ENCODE data around the gene CIDEB.
A peak's percentile ranks its signal among the peaks of the same experiment; 100 is the strongest.
"Not testable (repeated sequence)": the region's sequence is repeated elsewhere in the genome, so short reads cannot be mapped to it uniquely, and the experiment has no call there.

The CIDEB gene

DNA sequence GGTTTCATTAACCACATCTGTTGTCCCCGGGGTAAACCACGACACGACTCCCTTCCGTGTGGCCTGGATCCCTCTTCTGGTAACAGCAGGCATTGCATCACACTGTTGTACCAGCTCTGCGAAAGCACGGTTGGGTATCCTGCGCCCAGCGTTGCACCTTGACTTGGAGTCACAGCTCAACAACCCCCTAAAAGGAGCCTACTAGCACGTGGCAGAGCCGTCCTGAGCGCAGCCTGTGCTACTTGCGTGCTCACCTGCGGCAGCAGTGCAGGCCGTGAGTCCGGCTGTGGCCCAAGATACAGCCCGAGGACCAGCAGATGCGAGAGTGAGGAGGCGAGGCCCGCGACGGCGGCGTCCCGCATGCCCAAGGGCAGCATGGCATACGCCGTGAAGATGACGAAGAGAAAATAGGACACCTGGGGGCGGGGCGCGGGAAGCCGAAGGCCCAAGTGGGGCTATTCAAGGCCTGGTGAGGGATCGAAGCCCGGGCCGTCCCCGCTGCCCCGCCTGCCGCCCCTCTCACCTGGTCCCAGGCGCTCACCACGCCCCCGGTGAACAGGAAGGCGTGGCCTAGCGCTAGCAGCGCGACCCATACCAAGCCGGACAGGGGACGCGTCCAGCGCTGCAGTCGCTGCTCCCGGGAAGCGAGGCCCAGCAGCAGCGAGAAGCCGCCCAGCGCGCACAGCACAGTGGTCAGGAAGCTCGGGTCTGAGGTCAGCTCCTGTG, 24.7 kb upstream of the CIDEB start:
- DNase-seq = peak; percentile 39

DNA sequence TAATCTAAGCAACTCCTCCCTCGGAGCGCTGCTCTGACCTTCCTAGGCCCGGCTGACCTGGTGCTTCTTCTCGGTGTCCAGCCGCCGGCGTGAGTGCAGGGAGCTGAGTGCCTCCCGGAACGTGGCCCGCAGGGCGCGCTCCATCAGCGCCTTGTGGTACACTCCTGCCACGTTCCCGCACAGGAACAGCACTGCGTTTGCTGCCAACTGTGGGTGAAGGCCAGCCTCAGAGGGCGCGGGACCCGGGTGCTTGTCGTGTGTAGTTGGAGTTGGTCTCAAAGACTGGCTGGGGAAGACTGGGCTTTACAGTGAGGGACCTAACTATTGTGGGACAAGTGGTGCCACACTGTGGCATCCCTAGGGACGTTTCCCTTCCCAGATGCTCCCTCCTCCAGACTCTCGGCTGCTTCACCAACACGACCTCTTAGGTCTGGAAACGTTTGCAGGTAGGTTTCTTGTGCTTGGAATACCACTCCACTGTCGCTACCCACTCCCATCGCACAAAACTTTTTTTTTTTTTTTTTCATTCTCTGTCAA, 24.0 kb upstream of the CIDEB start:
- DNase-seq = no peak

DNA sequence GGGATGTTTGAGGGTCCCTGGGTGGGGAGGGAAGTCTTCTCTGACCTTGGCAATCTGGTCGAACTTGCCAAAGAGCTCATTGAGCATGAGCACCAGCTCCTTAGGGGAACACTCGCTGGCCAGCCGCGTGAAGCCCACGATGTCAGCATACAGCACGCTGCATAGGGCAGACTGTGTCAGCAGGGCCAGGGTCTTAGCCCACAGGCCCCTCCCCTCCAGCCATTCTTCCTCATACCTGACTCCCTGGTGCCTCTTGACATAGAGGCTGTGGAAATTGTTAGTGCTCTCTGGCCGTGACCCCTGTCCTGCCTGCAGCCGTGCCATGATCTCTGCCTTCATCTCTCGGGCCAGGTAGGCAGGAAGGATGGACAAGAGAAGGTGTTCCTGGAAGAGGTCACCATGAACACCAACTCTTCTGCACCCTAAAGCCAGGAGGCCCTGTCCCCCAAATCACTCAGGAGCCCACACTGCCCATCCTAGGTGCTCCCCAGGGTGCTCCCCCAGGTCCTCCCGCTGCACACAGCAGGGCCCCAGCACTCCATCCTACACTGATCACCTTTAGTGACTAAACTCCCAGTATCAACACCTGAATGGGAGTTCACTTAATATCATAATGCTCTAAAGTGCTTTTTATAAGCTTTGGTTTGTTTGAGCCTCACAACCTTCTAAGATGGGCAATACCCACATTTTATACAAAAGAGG, 23.3 kb upstream of the CIDEB start:
- no peak for DNase-seq

DNA sequence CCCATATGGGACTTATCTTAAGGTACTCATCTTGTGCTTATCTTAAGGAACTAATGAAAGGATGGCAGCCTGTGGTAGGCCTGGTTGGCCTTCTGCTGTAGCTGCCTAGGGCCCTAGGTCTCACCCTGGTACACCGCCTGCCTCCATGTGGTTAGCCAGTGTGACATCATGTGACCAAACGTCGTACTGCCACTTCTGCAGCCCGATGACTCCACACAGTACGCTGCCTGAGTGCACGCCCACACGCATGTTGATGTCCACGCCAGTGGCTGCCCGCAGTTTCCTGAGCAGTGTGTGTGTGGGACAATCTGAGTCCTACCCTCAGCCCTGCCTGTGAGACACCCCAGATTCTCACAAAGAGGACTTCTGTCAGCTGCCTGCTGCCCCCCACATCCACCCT, 22.0 kb upstream of the CIDEB start:
- DNase-seq = no peak

DNA sequence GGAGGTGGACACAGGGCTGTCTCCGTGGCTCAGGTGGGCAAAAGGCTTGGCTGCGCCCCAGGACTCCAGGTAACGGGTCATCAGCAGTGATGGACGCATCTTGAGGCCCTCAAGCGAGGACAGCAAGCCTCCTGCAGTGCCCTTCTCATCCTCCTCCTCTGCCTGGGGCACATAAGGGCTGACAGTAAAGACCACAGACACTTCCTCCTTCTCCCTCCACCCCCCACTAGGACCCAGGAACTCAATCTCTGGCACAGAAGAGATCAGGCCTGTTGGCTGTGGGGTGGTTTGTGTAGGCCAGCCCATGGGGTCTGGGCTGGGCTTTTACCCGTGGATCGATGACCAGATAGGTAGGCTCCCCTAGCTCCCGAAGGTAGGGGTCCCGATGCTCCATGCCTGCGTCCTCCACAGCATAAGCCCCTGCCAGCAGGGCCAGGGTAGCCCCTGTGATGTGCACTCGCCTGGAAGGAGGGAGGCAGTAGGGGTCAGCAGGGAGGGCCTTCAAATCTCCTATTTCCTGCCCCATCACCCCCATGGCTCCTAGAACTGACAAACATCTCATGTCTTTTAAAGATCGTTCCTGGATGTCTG, 21.4 kb upstream of the CIDEB start:
- DNase-seq = no peak

DNA sequence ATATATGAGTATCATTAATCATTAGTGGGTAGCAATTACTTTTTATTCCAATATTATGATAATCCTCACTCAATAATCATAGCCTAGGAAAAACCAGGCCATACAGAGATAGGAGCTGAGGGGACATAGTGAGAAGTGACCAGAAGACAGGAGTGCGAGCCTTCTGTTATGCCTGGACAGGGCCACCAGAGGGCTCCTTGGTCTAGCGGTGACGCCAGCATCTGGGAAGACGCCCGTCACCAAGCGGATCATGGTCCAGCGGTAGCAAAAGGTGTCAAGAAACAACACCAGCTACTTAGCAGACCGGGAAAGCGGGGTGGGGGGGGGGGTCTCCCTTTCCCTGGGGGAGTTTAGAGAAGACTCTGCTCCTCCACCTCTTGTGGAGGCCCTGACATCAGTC, 20.1 kb upstream of the CIDEB start:
- DNase-seq = not testable (repeated sequence)

DNA sequence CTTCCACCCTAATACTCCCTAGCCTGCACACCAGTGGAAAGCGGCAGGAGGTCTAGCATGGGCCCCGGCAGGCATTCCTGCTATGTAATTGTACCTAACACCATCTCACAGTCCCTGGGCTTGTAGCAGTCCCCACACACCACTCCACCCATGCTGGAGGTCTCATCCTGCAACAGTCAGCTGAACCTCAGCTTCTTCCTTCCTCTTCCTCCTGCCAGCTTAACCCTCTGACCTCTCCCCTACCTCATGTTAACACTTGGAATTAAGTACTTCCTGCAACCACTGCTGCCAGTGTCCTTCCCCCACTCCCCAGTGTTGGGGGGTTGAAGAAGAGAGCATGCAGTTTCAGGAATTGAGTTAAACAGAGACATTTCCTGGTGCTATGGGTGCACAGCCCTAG, 19.5 kb upstream of the CIDEB start:
- DNase-seq = no peak

DNA sequence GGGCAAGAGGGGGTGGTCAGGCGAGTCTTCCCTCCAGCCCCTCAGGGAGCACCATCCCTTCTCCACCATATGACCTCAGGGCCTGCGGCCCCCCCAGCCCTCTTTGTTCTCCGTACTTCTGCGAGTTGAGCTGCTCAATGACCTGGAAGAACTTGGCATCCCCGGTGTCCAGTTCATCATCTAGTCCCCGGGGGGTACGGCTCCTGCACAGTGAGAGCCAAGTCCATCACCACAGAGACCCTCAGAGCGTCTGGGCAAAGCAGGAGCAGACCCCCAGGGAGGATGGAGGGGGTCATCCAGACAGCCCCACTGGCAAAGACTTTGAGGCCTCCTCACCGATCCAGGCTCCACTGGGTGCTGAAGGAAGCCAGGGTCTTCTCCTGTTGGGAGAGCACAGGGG, 18.2 kb upstream of the CIDEB start:
- no peak for DNase-seq

DNA sequence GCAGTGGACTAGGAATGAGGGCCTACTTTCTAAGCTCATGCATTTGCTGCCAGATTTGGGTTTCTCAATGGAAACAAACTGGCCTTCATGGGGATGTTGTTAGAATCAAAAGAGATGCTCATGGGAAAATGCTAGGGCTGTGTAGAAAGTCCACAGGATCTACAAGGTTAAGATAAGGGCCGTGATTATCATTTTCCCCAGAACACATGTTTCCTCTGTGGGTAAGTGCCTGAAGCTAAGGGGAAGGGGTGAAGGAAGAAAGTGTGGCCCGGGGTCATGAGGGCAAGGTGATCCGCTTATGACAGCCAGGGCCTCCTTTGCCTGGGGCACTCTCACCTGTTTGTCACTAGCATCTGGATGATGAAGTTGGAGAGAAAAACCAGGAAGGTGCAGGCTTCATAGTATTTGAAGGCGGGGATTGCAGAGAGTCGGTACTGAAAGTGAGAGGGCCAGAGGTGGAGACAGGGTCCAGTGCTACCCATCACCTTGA, 17.3 kb upstream of the CIDEB start:
- DNase-seq = no peak

DNA sequence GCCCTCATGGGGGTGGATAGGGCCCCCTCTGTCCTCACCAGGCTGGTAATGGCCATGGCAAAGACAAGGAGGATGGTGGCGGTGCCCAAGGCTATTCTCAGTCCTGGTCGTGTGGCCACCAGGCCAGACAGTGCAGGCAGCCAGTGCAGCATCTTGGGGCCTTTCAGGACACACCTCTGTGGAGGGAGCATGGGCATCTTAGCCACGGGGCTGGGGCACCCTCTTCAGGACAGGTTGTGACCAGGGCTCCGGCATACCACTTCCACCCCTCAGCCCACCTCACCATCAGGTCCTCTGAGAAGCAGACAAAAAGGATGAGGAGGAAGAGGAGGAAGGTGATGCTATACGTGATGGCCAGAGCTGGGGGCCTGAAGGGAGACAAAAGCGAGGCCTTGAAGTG, 16.2 kb upstream of the CIDEB start:
- no peak for DNase-seq

DNA sequence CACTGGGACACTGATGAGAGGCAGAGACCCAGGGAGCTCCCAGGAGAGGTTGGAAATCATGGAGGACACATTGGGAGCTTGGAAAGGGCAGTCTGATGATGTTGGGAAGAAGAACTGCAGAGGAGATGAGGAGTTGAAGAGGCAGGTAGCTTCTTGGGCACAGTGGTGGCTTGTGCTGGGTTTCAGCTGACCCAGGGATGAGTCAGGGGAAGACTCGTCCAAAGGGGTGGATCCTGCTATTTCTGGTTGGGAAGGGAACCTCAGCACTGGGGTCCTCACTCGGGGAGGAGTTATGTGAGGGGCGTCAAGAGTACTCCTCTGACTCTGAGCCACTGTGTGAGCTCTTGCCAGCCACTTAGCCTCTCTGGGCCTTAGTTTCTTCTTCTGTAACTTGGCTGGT, 15.6 kb upstream of the CIDEB start:
- DNase-seq = no peak

DNA sequence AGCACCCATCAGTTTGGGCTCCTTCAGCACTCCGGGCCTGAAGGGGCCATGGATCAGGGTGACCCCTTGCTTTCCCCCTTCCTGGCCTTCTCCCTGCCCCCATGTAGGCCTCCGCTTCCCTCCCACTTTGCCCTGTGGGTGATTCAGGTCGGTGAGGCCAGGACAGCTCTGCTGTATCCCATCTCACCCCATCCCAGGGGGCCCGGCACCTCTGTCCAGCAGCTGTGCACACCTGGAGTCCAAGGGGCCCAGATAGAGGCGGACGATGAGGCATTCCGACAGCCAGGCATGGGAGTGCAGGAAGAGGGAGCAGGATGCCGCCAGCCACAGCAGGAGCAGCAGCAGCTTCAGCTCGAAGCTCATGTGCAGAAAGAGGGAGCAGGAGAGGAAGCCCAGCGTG, 14.9 kb upstream of the CIDEB start:
- no peak for DNase-seq

DNA sequence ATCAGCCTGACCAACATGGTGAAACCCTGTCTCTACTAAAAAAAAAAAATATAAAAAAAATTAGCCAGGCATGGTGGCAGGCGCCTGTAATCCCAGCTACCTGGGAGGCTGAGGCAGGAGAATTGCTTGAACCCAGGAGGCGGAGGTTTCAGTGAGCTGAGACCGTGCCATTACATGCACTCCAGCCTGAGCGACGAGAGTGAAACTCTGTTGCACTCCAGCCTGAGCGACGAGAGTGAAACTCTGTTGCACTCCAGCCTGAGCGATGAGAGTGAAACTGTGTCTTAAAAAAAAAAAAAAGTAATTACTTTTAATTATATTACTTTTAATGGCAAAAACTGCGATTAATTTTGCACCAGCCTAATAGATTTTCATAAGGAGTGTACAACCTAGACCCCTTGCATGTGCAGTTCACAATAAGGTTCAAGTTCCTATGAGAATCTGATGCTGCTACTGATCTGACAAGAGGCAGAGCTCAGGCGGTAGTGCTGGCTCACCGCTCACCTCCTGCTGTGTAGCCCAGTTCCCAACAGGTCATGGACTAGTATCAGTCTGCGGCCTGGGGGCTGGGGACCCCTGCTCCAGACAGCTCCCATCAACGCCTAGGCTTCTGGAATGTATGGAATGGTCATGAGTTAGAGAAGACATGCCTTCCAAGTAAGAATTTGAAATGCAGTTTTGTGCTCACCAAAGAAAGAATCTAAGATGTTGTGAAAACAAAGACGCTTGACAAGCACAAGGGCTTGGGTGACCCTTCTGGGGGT, 13.6 kb upstream of the CIDEB start:
- DNase-seq = no peak

DNA sequence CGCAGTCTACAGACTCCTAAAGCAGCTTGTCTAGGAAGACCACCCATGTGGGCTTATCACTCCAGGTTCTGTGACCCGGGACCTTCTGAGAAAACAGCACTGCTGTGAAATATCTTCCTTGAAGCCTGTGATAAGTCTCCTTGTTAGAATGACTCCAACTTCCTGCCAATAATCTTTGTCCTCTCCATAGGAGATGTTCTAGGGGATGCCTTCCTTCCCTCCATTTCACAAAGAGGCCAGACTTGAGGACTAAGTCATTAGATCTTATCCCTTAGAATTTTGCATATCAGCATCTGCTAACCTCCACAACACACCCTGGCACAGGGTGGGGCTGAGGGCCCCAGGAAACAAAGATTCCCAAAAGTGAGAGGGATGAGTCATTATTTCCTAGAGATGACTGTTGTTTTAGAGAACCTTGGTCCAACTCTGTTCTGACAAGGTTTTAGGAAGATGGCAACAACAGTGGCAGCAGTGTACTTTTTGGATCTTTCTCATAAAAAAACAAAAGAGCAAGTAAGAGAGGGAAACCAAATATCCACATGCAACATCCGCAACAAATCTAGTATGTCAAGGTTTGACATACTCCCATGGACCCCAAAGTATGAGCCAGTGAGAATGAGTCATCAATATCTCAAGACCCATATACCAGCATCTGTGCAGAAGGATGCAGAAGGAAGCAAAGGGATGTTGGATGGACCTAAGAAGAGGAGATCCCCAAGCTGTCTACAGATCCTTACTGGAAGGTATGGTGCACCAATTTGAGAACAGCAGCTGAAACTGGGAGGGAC, 9.6 kb upstream of the CIDEB start:
- DNase-seq = no peak

DNA sequence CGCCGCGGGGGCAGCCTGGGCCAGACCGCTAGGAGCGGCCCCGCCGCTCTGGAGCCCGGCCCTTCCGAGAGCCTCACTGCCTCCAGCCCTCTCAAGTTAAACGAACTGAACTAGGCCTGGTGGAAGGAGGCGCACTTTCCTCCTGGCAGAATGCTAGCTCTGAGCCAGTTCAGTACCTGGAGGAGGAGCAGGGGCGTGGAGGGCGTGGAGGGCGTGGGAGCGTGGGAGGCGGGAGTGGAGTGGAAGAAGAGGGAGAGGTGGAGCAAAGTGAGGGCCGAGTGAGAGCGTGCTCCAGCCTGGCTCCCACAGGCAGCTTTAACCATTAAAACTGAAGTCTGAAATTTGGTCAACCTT, 8.8 kb upstream of the CIDEB start:
- no peak for DNase-seq

DNA sequence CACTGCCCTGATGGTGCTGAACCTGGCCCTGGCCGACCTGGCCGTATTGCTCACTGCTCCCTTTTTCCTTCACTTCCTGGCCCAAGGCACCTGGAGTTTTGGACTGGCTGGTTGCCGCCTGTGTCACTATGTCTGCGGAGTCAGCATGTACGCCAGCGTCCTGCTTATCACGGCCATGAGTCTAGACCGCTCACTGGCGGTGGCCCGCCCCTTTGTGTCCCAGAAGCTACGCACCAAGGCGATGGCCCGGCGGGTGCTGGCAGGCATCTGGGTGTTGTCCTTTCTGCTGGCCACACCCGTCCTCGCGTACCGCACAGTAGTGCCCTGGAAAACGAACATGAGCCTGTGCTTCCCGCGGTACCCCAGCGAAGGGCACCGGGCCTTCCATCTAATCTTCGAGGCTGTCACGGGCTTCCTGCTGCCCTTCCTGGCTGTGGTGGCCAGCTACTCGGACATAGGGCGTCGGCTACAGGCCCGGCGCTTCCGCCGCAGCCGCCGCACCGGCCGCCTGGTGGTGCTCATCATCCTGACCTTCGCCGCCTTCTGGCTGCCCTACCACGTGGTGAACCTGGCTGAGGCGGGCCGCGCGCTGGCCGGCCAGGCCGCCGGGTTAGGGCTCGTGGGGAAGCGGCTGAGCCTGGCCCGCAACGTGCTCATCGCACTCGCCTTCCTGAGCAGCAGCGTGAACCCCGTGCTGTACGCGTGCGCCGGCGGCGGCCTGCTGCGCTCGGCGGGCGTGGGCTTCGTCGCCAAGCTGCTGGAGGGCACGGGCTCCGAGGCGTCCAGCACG, 8.2 kb upstream of the CIDEB start:
- DNase-seq = no peak

DNA sequence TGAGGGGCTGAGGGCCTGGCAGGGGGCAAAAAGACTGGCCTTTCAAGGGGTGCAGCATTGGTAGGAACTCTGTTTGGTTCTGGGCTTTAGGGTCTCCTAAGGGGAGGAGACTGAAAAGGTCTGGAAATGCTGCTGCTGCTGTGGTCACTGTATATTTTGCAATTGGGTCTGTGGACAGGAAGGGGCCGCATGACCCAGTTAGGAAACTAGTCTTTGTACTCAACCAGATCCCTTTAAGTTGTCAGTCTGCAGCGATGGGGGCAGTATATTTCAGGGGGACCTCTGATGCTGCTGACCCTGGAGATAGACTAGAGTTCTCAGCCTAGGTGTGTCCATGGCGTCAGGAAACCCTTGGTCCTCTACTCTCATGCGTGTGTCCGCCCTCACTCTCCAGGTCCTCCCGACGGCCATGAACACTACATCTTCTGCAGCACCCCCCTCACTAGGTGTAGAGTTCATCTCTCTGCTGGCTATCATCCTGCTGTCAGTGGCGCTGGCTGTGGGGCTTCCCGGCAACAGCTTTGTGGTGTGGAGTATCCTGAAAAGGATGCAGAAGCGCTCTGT, 7.5 kb upstream of the CIDEB start:
- DNase-seq = no peak

DNA sequence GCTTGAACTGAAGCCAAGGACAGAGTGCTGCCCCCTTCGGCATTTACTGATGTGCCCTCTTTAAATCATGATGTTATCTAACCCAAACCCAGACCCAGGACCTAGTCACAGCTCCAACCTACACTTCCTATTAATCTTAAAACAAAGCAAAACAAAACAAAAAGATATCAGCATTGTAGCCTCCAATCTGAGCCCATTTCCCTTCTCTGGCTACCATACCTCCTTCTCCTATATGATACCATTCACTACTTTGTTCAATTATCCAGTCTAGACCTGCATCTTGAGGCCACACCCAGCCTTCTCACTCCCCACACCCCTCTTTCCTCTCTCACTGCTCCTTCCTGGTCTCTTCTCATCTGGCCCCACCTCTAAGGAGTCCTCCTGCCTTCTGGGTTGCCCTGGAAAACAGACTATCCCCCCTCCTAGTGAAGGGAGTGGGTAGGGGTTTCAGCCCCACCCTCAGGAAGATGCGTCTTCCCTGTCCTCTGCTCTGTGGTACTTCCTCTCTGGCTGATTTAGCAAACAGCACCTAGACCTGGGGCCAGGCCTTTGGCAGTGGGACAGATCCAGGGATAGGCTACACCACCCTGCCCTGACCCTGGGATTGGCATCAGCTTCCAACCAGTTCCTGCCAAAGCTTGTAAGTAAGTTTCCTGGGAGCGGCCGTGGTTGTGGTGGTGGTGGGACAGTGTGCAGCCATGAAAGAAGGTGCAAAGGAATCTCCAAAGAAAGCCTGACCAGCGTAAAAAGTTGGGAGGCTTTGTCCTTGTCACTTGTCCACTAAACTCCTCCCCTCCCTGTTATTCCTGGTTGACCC, 6.8 kb upstream of the CIDEB start:
- no peak for DNase-seq

DNA sequence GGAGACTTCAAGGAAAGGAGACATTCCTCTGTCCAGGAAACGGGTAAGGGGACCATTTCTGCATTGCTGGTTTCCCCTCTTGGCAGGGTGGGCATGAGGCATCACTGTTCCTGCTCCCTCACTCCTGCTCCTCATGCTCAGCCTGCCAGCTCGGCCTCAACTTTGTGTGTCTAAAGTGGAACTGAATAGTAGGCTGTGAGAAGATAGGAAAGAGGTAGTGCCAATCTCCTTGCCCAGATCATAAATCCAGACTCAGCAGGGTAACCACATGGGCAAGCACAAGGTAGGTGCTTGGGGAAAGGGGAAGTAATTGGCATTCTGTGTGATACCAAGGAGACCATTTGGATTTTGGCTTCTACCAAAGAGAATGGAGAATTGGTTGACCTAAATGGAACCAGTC, 6.1 kb upstream of the CIDEB start:
- no peak for DNase-seq

DNA sequence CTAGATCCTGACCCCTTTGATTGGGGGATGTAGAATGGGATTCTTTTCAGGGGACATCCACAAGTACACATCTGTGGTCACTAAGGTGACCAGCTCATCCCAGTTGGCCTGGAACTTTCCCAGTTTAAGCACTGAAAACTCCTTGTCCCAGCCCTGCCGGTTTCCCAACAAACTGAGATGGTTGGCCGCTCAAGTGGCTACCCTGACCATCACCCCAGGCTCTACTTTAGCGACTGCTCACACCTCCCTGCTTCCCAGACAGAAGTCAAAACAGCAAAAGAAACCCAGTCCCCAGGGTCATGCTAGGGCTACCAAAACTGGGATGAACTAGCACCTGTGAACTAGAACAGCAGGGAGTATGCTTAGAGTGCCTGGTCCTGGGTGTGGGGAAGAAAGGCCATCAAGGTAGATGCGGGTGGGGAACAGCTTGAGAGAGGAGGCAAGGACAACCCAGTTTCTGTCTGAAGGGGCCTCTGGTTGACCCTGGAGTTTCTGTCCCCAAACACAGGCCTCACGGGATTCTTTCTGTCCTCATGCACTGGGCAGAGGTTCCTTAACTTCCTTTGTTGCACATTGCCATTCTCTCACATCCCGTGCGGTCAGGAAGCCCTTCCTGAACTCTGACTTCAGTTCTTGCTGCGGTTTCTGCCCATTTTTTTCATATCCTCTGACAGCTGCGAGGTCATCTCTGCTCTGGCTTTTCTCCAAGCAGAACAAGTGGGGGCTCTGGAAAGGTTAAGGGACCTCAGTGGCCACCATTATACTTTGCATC, 5.1 kb upstream of the CIDEB start:
- DNase-seq = no peak
